Activated CD4-positive, alpha-beta T cell treated with anti-CD3 and anti-CD28 coated beads for 4 hours (primary cell): ENCODE measurements around the gene CARS2.
"Not testable (repeated sequence)": the region's sequence is repeated elsewhere in the genome, so short reads cannot be mapped to it uniquely, and the experiment has no call there.

ENCODE experiments used
- DNase-seq, 2 donors: peaks; one replicate each; pipeline ENCODE4 v3.0.0-alpha.2; 2020

CARS2 gene, protein sequence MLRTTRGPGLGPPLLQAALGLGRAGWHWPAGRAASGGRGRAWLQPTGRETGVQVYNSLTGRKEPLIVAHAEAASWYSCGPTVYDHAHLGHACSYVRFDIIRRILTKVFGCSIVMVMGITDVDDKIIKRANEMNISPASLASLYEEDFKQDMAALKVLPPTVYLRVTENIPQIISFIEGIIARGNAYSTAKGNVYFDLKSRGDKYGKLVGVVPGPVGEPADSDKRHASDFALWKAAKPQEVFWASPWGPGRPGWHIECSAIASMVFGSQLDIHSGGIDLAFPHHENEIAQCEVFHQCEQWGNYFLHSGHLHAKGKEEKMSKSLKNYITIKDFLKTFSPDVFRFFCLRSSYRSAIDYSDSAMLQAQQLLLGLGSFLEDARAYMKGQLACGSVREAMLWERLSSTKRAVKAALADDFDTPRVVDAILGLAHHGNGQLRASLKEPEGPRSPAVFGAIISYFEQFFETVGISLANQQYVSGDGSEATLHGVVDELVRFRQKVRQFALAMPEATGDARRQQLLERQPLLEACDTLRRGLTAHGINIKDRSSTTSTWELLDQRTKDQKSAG

DNA sequence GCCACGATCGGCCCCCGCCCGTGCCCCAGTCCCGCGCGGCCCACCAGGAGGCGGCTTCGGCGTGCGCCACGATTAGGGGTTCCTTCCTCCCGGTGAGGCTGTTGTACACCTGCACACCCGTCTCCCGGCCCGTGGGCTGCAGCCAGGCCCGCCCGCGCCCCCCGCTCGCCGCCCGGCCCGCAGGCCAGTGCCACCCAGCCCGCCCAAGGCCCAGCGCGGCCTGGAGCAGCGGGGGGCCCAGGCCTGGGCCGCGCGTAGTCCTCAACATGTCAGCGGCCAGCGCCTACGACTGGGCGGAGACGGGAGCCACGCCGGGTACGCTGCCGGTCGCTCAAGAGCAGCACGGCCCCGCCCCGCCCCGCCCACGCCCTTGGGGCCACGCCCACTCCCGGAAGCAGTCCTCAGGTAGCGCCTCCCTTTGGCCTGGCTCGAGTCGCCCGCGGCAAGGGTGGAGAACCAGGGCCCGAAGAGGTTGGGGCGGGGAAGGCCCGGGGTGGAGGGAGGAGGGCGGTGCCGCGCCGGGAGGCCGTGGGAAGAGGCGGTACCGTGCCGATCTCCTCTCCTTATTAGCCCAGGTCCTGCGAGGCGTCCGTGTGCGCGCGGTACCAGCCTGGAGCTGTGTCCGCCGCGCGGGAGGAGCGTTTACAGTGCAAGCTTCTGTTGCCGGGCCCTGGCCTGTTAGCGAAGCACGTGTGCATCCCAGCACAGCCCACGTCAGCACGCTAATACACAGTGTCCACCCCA is at the start of gene CARS2:
Gene CARS2 (minus strand): TSS at position 291 of the 744 bp plus-strand sequence. CDS start 23 bp downstream, at position 268.
- peak; percentile 92 for DNase-seq

DNA sequence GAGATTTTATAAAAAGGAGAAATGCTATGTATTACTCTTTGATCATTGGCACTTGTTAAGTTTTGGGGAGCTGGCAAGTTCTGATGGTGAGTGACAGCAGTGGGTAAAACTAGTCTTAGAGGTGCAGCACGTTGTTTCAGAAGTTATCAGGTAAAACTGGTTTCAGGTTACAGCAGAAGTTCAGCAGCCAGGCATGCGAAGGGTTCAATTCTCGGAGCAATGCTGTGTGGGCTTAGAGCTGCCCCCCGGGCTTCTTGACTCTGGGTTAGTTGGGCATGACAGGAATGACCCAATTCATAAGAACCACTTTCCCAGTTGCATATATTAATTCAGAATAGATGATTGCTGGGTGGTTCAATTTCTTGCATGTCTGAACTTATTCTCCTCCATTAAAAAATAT is 42.4 kb upstream of the CARS2 start:
- no peak for DNase-seq

DNA sequence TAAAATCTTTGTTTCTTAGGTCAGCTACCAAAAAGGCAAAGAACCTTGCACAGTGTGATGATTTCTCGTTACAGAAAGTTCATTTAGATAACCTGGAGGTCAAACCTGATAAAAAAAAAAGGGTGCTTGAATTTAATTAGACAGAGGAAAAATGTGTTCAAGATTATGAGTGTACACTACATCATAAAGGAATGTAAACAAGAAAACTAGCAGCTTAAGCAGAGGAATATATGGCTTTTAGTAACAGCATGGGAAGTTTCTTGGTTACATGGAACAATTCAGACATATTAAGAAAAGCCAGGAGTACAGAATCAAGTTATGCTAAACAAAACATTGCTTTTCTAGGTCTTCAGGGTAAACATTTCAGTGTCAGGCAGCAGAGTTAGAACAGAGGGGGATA is 40.5 kb upstream of the CARS2 start:
- DNase-seq: no peak

DNA sequence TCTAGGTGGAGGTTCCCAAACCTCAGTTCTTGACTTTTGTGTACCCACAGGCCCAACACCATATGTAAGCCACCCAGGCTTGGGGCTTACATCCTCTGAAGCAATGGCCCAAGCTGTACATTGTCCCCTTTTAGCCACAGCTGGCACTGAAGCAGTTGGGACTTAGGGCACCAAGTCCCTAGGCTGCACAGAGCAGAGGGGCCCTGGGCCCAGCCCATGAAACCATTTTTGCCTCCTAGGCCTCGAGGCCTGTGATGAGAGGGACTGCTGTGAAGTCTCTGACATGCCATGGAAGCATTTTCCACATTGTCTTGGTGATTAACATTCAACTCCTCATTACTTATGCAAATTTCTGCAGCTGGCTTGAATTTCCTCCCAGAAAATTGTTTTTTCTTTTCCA is 37.8 kb upstream of the CARS2 start:
- DNase-seq: no peak

DNA sequence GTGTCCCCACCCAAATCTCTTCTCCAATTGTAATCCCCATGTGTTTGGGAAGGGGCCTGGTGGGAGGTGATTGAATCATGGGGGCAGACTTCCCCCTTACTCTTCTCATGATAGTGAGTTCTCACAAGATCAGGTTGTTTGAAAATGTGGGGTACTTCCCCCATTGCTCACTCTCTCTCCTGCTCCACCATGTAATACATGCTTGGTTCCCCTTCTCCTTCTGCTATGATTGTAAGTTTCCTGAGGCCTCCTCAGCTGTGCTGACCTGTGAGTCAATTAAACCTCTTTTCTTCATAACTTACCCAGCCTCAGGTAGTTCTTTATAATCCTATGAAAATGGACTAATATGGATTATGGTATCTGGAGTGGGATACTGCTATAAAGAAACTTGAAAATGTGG is 31.6 kb upstream of the CARS2 start:
- DNase-seq: no peak

DNA sequence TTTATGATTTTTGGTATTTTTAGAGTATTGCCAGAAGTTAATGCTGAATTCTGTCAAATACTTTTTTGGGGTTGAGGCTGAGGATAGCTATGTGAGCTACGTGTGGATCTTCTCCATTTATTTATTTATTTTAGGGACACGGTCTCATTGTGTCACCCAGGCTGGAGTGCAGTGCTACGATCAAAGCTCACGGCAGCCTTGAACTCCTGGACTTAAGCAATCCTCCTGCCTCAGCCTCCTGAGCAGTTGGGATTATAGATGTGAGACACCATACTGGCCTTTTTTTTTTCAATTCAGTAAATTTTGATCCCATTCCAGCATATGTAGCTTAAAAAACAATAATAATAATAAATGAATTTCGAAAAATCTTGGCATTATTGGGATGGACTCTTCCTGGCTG is 28.6 kb upstream of the CARS2 start:
- no peak for DNase-seq

DNA sequence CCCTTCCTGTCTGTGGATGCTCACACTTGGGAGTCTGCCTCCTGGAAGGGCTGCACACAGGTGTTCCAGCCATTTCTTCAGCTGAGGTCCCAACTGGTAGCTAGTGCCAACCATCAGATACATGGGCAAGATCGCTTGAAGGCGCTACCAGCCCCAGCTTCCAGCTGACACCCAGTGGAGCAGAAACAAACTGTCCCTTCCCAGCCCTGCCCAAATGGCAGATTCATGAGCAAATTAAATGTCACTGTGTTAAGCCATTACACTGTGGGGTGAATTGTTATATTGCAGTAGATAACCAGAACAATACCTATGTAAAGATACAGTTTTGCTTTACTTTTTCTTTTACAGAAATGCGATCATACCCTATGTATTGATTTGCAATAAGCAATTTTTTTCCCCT is 25.2 kb upstream of the CARS2 start:
- DNase-seq: no peak

DNA sequence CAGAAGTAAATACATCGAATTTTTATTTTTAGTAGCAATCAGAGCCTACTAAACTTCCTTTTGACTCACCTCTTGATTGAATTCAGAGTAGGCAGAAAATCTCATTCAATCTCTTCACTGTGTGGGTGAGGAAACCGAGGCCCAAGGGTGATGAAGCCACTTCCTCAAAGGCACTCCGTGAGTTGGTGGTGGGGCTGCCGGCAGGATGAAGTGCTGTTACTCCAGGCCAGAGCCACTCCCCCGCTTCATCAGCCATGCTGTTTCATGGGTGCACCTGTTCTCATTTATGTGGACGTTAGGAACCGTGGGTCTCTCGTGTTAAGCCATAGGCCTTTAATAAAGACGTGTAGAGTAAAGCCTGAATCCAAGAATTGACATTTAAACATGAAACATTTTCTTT is 20.8 kb upstream of the CARS2 start:
- peak; percentile 52 to 59 for DNase-seq

DNA sequence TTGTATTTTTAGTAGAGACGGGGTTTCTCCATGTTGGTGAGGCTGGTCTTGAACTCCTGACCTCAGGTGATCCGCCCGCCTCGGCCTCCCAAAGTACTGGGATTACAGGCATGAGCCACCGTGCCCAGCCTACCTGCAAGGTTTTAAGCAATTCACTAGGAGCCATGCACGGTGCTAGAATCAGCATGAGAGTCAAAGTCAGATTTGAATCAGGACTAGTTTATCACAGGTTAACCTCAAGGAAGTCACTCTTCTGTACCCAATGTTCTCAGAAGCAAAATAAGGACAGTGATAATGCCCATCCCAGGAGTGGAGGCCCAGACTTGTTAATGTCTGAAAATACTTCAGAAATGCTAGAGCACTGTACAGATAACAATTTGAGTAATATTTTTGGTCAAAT is 20.2 kb upstream of the CARS2 start:
- DNase-seq: not testable (repeated sequence)

DNA sequence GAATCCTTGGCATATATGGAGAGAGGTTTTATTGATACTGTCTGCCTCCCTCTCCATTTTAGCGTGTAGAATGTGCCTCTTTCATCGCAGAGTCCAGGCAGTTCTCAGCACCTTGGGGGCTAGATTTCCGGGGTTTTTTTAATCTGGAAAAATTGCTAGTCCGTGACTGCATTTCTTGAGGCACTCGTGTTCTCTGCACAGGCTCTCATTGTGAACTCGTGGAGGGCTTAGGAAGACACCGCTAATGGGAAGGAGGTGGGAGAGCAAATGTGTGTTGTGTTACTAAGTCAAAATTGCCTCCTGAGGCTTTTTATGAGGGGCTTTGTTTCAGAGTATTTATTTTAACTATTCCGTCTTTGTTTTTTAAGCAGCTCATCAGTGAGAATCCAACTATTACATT is 17.7 kb upstream of the CARS2 start:
- no peak for DNase-seq

DNA sequence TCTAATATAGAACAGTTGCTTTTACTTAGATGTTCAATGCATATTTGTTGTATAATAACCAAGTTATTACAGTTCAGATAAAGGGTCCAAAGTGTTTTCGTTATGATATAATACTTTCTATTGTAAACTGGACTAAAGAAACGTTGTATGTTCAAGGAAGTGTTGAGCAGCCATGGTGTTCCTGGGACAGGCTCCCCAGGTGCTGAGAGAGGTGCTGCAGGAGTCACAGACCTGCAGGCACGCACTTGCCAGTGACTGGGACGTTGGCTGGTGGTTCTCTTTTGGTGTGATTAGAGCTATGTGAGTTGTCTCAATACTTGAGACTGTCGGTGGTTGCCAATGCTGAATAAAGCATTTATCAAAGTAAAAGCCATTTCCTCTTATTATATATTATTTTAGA is 17.1 kb upstream of the CARS2 start:
- no peak for DNase-seq

DNA sequence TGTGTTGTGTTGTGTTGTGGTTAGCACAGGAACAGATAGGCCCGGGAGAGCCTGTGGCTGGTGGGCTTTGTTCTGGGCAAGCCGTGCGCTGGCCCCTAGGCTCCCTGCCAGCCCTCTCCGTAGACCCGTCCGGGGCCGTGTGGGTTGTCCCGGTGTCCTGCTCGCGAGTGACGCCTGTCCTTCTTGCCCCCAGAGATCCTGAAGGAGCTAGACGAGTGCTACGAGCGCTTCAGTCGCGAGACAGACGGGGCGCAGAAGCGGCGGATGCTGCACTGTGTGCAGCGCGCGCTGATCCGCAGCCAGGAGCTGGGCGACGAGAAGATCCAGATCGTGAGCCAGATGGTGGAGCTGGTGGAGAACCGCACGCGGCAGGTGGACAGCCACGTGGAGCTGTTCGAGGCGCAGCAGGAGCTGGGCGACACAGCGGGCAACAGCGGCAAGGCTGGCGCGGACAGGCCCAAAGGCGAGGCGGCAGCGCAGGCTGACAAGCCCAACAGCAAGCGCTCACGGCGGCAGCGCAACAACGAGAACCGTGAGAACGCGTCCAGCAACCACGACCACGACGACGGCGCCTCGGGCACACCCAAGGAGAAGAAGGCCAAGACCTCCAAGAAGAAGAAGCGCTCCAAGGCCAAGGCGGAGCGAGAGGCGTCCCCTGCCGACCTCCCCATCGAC is 13.3 kb upstream of the CARS2 start:
- no peak for DNase-seq

DNA sequence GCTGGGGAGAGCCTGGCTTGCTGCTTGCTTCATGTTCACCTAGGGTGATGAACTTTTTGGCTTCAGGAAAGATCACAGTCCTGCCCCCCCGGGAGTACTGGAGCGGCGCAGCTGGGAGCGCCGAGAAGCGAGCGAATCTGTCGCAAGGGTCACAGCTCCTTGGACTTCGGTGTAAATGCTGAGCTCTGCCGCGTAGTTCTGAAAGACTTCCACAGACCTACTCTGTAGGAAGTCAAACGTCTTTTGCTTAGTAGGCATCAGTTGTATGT is 10.3 kb upstream of the CARS2 start:
- DNase-seq: no peak

DNA sequence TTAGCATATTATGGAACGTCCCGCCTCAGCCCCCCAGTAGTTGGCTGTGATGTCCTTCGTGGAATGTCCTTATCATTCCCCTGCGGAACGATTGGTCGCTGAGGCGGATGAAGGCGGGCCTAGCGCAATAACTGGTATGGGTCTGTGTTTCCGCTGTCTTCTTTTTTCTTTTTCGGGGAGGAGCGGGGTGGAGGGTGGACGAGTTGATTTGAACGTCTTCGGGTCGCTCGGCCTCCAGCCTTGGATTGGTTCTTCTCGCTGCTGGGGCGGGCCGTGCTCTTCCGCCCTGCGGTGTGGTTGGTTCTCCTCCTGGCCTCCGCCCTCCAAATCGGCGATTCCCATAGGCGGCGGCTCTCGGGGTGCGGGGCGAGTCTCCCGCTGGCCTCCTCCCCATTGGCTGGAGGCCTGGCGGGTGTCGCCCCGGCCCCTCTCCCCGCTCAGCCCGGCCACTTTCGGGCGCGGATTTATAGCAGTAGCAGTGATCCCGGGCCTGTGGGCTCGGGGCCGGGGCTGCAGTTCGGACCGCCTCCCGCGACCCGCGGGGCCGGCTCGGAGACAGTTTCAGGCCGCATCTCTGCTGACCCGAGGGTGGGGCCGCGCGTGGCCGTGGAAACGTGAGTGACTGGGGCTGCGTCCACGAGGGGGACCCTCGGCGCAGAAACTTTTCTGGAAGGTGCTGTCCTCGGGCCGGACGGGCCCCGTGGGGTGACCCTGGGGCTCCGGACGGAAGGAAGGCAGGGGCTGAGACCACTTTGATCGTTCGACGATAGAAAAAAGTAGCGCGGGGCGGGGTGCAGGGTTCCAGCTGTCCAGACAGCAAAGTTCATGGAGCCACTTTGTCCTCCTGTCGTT is 9.7 kb upstream of the CARS2 start:
- DNase-seq: peak; percentile 93 to 97

DNA sequence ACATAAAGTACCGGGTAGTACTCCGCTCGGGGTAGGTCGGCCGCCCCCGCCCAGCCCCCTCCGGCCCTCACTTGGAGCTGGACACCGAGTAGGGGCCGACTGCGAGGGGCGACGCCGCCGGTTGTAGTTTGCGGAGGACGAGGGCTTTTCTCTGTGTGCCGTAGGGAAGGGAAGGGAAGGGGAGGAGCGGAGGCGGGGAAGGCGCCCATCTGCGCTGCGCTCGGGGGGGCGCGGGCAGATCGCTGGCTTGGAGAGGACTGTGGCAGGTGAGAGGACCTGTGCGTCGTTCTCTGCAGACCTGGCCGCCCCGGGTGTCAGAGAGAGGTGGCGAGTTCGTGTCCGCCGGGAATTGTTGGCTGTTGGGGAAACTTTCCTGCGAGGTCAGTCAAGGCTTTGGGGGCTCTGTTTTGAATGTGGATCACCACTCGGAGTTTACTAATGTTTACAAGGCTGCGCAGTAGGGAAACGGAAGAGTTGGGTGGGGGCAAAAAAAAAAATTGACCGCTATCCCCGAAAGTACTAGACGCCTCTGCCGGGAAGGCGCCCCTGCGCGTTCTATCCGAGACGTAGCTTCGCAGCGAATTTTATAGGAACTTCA is 9.0 kb upstream of the CARS2 start:
- peak; percentile 49 to 52 for DNase-seq

DNA sequence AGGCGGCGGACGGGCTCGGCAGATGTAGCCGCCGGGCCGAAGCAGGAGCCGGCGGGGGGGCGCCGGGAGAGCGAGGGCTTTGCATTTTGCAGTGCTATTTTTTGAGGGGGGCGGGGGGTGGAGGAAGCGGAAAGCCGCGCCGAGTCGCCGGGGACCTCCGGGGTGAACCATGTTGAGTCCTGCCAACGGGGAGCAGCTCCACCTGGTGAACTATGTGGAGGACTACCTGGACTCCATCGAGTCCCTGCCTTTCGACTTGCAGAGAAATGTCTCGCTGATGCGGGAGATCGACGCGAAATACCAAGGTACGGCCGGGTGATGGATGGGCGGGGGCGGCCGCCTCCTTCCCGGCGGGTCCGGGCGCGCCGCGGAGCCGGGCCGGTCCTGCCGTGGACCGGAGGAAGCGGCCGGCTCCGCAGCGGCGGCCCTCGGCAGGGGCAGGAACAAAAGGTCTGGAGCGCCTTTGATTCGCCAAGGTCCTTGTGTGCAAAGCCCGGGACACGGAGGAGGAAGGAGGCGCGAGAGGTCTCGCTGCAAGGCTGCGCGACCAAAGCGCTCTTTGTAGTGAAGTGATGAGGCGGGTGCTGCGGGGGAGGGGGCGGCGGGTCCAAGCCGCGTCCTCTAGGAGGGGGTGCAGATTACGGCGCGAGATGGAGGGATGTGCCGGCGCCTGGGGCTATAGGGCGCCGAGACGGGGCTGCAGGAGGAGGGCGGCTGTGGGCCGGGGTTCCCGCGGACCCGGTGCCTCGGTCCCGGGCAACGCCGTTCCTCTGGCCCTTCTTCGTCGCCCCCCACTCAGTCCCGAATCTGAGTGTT is 8.3 kb upstream of the CARS2 start:
- DNase-seq: peak; percentile 65 to 71

DNA sequence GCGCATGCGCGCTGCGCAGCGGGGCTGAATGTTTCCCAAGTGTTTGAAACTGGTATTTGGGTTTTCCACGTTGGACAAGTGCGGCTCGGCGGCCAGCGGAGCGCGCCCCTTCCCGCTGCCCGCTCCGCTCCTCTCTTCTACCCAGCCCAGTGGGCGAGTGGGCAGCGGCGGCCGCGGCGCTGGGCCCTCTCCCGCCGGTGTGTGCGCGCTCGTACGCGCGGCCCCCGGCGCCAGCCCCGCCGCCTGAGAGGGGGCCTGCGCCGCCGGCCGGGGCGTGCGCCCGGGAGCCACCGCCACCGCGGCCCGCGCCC is 7.7 kb upstream of the CARS2 start, which contains the start of gene ING1:
Gene ING1 (plus strand): TSS at position 59 of the 311 bp plus-strand sequence. CDS start 450 bp downstream, outside the sequence.
- DNase-seq: no peak

DNA sequence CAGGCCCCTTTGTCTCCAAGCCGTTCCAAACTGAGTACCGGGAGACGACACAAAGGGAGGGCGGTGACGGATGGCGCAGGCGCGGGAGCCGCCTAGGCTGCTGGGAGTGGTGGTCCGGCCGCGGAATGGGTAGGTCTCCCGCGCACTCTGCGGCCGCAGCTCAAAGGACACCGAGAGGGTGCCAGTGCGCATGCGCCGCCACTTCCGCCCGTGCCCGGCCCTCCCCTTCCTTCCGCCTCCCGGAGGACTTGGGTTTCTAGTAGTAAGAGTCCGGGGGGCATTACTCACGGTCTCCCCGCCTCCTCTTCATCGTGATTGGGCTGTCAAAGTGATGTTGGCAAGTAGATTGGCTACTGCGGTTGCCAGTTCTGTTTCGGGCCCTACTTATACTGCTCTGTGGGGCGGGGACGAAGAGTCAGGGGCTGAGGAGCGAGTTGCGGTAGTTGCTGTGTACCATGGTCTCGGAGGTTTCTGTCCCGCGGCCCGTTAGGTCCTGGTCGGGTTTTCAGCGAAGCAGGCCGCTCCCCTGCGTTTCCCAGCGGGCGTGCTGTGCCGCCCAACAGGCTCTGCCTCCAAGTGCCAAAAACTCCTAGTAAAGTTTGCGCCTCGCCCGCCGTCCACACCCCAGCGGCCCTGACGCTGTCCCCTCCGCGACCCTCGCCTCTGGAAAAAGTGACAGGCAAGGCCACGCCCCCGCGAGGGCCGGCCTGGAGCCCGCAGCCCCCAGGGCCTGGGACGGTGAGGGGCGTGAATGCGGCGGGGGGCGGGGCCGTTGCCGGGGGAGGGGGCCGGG is 7.1 kb upstream of the CARS2 start:
- DNase-seq: peak; percentile 97 to 99

DNA sequence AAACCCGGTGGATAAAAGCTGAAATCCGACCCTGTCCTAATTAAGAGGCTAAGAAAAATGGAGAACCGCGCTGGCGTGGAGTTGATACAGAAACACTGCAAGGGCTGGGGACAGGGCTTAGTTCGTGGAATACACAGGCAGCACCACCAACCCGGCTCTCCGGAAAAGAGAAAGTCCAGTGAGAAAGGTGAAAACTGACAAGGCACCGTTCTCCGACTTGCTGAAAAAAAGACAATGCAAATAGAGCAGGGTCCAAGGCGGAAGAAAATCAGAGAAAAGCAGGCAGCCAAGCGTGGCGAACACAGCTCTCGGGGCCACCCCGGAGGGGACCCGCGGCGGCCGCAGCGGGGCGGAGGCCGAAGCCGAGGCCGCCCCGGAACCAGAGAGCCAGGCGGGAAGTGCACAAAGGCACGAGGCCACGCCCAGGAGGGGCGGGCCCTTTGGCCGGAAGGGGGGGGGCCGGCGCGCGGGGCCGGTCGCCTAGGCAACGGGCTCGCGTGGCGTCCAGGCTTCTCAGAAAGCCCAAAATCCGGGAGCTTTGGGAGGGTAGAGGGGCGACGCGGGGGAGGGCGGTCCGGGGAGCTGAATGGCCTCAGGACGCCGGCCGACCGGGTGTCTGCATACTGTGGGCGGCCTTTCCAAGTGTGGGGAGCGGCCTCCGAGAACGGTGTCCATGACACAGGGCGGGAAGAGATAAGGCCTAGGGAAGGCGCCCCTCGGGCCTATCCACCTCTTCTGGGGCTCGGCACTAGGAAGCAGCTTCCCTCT is 6.3 kb upstream of the CARS2 start:
- peak; percentile 86 to 88 for DNase-seq
